Gastrocnemius medialis (tissue), 4 donors: ENCODE measurements around the gene DNPEP.

ENCODE experiments used
- POLR2A ChIP-seq, 2 donors: fragments of 450-650 bp; IDR thresholded peaks; one replicate each; pipeline ENCODE4 v1.6.1; 2017; ENCODE audit warnings: antibody characterized with exemption in 2 of 2, mild to moderate bottlenecking in 2 of 2, moderate library complexity in 2 of 2
- TF ChIP-seq, protein P1 (sequence below), 5 experiments: fragments of 450-650 bp in 3 of 5; fragments of 200-600 bp in 2 of 5; sonication (generic) in 2 of 5; IDR thresholded peaks in 4 of 5; conservative IDR thresholded peaks in 1 of 5; 1 replicate in 4 of 5; 2 replicates in 1 of 5; pipeline ENCODE4 v1.5.1; 2016 to 2019; ENCODE audit warnings: antibody characterized with exemption in 5 of 5, mild to moderate bottlenecking in 3 of 5, moderate library complexity in 3 of 5

DNA sequence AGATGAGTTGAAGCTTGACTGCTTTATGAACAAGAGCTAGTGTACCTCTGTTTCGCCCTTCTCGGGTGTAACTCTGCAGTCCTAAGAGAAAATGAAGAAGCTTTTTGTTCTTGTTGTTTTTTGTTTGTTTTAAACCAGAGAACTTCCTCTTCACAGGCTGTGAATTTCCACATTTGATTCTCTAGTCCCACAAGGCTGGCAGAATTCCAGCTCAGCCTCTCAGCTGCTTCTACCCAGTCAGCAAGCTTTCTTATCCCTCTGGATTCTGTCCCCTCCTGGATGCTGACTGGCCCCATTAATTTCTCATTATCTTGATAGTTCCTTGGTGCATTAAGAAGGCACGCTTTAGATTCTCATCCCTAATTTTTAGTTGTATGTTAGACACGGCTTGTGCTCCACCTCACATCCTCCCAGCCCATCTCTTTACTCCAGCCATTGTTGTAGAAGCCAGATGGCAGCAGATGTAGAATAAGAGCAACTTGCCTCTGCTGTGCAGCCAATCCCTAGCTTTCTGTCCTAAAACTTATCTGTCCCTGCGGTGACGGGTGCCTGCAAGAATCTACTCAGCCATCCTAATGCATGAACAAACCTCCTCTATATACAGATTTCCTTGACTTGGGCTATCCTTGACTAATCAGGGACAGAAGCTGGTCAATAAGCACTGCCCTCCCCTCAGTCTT is 42.8 kb downstream of the DNPEP start:
- TF ChIP-seq, protein P1, sequence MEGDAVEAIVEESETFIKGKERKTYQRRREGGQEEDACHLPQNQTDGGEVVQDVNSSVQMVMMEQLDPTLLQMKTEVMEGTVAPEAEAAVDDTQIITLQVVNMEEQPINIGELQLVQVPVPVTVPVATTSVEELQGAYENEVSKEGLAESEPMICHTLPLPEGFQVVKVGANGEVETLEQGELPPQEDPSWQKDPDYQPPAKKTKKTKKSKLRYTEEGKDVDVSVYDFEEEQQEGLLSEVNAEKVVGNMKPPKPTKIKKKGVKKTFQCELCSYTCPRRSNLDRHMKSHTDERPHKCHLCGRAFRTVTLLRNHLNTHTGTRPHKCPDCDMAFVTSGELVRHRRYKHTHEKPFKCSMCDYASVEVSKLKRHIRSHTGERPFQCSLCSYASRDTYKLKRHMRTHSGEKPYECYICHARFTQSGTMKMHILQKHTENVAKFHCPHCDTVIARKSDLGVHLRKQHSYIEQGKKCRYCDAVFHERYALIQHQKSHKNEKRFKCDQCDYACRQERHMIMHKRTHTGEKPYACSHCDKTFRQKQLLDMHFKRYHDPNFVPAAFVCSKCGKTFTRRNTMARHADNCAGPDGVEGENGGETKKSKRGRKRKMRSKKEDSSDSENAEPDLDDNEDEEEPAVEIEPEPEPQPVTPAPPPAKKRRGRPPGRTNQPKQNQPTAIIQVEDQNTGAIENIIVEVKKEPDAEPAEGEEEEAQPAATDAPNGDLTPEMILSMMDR (IDR thresholded peaks at IDR 0.05 in 4 of 5, conservative IDR thresholded peaks at IDR 0.05 in 1 of 5), result no peak
- TF ChIP-seq POLR2A (IDR thresholded peaks at IDR 0.05), result no peak
